ENCODE measurements around the gene SSTR3.
"Not testable (repeated sequence)": the region's sequence is repeated elsewhere in the genome, so short reads cannot be mapped to it uniquely, and the experiment has no call there.

Gene SSTR3

GRCh38 chr22:37182101-37182948 lies 30.0 kb downstream of the SSTR3 start:
- DNase-seq (ENCODE audit: low read depth in 2 of 2): no peak

- DNase-seq (ENCODE audit: low read depth in 2 of 2): no peak
These were observed 30.6 kb downstream of the SSTR3 start for GRCh38 chr22:37181681-37182080.

GRCh38 chr22:37180531-37181231 lies 31.6 kb downstream of the SSTR3 start:
- DNase-seq (ENCODE audit: low read depth in 2 of 2): no peak

- DNase-seq (ENCODE audit: low read depth in 2 of 2): no peak
These were observed 32.5 kb downstream of the SSTR3 start for GRCh38 chr22:37179622-37180420.

- DNase-seq (ENCODE audit: low read depth in 2 of 2): no peak
These were observed 33.2 kb downstream of the SSTR3 start for GRCh38 chr22:37179126-37179470.

DNA sequence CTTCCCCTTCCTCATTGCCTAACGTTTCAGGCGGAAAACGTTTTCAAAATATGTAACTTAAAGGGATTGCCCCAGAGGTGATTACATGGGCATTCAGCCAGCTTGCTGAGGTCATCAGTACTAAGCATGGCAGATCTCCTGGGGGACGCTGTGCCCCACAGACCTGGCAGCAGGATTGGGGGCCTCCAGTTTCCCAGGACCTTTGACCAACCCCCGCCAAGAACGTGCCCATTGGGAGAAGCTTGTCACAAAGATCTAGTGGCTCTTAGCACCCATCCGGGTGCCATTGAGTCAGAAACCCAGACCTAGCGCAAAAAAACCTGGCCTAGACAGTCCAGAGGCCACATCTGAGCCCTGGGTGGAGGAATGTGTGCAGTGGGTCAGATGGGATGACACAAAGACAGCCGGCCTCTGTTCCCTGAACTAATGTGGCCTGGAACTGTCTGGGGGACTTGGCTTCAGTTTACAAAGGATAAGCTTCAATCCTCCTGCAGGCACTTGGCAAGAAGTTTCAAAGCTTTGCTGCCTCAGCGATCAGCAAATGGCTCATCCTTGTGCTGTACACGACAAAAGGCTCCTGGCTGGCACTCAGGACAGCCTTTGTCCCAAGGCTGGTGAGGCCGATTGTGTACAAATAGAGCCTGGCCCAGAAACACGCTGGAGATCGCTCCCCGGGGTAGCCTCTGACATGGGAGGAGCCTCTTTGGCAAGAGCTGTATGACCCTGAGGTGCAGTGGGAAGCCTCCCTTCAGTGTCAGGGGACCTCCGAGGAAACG lies 33.7 kb downstream of the SSTR3 start:
- no peak for DNase-seq (ENCODE audit: low read depth in 2 of 2)

- DNase-seq (ENCODE audit: low read depth in 2 of 2): no peak
These were observed 34.5 kb downstream of the SSTR3 start for GRCh38 chr22:37177755-37178154.

DNA sequence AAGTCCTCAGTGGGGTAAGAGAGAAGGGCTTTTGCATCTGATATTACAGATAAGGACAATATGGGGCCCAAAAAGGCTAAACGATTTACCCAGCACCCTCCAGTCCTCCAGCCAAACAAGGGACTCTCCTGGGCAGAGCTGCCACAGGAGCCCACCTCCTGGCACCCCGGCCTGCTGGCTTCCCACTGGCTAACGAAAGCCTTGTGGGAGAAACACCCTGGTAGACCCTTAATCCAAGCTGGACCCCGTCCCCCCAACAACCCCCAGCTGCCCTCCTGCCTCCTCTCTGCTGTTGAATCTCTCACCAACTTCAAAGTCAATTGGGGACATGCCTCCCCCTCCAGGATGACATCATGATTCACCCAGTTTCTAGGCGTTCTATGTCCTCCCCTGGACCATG lies 35.1 kb downstream of the SSTR3 start:
- DNase-seq (ENCODE audit: low read depth in 2 of 2): no peak

DNA sequence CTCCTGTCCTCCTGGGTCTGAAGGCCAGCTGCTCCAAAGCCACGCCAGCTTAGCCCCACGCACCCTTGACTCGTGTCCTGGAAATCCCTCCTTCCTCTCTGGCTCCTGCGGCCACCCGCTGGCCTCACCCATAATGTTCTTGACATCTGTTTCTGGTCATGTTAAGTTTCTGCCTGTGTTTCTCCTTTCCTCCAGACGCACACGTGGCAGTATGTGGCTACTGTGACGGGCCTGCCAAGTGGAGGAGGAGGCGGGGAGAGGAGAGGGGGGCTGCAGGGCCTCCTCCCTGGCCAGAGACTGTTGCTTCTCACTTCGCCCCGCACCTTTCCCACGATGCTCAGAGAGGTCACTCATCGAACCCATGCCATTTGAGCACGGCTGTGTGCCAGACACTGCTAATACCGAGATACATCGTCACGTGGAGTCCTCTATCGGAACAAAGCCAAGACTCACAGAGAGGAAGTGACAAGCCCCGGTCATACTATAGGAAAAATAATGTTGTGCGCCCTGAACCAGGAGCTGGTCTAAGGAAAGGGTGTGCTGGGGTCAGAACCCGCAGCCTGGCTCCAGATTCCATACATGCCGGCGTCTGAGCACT lies 35.7 kb downstream of the SSTR3 start:
- DNase-seq (ENCODE audit: low read depth in 2 of 2): no peak

DNA sequence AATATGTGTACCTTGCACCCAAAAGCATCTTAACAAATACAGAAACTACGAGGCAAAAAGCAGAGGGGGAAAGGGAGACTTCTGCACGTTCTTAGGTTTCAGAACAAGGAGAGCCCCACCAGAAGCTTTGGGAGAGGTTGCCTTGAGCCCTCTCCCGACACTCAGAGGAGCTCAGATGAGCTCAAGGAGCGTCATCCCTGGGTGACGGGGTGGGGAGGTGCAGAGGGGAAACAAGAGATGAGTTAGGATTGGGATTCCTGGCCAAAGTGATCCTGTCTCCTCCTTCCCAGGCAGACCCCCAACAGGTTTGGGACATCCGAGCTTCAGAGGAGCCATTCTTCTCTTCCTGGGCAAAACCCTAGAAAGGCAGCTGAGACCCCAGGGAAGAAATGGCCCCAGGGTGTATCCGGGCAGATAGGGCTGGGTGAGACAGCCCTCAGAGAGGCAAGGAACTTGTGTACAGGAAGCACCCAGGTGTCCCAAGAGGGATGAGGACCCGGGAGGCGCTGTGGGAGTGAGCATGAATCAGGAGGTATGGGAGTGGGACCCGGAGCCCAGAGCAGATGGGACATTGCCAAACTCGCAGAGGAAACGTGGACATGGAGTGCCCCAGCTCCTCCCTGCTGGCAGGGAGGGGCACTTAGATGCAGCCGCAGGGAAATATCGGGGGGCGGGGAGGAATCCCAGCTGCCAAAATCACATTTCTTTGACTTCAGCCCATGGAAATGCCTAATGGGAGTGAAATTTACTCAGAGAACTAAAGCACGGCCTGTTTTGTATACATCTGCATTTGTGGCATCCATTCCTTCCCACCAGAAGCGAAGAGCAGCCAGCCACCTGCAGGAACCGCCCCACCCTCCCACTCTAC lies 36.6 kb downstream of the SSTR3 start:
- DNase-seq (ENCODE audit: low read depth in 2 of 2): no peak

DNA sequence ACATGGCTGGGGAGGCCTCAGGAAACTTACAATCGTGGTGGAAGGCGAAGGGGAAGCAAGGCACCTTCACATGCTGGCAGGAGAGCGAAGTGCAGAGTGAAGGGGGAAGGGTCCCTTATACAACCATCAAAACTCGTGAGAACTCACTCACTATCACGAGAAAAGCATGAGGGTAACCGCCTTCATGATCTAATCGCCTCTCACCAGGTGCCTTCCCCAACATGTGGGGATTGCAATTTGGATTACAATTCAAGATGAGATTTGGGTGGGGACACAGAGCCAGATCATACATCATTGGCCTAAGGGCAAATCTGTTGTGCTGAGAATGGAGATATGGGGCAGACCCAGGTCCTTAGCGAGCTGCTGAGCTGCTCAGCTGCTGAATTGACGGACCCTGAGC lies 37.3 kb downstream of the SSTR3 start:
- no peak for DNase-seq (ENCODE audit: low read depth in 2 of 2)

DNA sequence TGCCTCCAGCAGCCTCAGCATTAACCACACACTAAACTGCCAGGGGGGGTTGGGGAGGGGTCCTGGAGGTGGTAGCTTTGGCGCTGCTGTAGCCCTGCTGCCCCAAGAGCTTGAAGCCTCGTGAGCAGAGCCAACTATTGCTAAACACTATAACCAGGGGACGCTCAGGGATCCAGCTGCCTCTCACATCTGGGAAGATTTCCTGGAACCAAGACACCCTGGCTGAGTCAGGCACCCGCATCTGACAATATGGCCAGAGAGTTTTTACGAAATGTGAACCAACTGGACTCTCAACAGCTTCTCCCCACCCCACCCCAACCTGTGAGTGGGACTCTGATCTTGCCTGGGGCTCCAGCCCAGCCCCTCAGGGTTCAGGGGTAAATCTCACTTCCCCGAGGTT lies 38.6 kb downstream of the SSTR3 start:
- DNase-seq (ENCODE audit: low read depth in 2 of 2): no peak

DNA sequence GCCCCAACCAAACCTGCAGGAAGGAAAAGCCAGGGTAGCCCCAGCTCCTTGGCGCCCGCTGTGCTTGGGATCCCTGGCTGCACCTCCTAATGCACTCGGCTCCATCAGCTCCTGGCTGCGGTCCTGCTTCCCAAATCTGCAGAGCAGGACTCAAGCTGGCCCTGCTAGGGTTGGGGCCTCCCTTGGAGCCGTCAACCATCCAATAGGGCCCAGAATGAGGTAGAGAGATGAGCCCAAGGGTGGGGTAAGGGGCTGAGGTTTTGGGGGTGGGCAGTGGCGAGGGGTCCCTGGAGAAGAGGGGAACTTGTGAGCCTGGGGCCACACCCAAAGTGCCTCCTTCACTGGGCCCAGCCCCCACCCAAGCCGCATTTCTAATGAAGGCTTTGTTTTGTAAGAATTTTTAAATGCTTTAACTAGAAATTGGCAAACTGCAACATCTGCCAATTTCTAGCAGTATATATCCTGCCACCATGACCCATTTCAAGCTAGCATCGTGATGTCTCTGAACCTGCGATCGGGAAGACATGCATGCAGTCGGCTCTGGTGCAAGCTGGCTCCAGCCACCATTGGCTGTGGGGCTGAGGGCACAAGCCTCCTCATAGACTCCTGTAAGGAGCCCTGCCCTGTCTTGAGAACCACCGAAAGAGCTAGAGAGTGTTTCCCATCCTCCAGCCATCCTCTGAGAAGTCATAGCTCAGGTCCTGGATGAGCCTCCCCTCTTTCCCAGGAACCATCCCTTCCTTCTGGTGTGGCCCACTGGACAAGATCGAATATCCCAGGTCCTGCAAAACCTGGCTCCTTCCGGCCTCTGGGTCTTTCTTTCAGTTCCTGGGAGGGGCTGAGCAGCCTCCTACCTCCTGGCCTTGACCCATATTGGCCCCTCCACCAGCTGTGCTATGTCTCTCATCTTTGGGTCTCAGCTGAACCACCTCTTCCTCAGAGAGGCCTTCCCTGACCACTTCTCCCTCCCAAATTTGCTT lies 39.7 kb downstream of the SSTR3 start:
- DNase-seq (ENCODE audit: low read depth in 2 of 2): no peak

- no peak for DNase-seq (ENCODE audit: low read depth in 2 of 2)
These were observed 40.6 kb downstream of the SSTR3 start for GRCh38 chr22:37171662-37172061.

GRCh38 chr22:37170689-37171405 lies 41.4 kb downstream of the SSTR3 start:
- not testable (repeated sequence) for DNase-seq (ENCODE audit: low read depth in 2 of 2)

GRCh38 chr22:37169947-37170688 lies 42.2 kb downstream of the SSTR3 start:
- DNase-seq (ENCODE audit: low read depth in 2 of 2): no peak

DNA sequence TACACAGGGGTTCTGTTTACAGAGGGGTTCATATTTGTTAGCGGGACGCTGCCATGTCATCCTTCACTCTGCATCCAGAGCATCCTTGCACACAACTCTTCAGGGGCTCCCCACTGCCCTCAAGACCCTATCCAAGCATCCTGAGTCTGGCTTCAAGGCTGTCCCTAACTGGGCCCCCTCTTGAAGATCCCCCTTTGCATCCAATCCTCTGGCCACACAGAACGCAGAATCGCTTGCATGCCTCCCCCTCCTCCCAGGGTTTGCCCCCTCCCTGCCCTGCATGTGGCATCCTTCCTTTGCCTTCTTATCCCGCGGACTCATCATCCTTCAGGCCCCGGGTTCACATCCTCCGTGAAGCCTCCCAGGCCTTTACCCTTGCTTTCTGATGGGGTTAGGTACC lies 42.9 kb downstream of the SSTR3 start:
- DNase-seq (ENCODE audit: low read depth in 2 of 2): no peak
